Measurements from ENCODE around the gene SMIM20.
A peak's percentile ranks its signal among the peaks of the same experiment; 100 is the strongest.

Gene SMIM20

DNA sequence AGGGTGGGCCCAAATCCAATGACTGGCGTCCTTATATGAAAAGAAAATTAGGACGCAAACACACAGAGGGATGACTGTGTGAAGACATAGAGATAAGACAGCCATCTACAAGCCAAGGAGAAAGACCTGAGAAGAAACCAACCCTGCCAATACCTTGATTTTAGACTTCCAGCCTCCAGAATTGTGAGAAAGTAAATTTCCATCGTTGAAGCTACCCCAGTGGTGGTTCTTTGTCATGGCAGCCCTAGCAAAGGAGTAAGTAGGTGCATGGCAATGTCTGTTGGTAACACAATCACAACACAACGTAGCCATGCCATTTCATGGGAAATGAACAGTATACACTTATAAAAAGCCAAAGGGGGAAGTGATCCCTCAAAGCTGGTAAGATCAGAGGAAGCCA is 25.3 kb downstream of the SMIM20 start:
- DNase-seq (ENCODE audit: low read depth, low spot score), result no peak
- TF ChIP-seq SUZ12 (IDR thresholded peaks at IDR 0.05; ENCODE audit: extremely low read depth, insufficient read depth, insufficient read length) (no peak), YY1 (IDR thresholded peaks at IDR 0.05; ENCODE audit: insufficient read depth, insufficient read length) (no peak), ZNF274 (IDR thresholded peaks at IDR 0.05; ENCODE audit: low read depth, low read length) (no peak)
- H3K36me3 ChIP-seq (ENCODE audit: insufficient read depth, insufficient read length, low read length), result no peaks in the 10 kb centered on the region

GRCh38 chr4:25941457-25942221 is 27.6 kb downstream of the SMIM20 start:
- no peak for TF ChIP-seq ZNF274 (IDR thresholded peaks at IDR 0.05; ENCODE audit: low read depth, low read length)
- no peak for TF ChIP-seq SUZ12 (IDR thresholded peaks at IDR 0.05; ENCODE audit: extremely low read depth, insufficient read depth, insufficient read length)
- no peak for TF ChIP-seq YY1 (IDR thresholded peaks at IDR 0.05; ENCODE audit: insufficient read depth, insufficient read length)
- DNase-seq (ENCODE audit: low read depth, low spot score), result no peak
- Histone ChIP-seq H3K4me3 (ENCODE audit: insufficient read length, low read depth) (no peak overlapping the region), H3K9ac (ENCODE audit: insufficient read length, low read depth) (no peak overlapping the region), H3K4me1 (ENCODE audit: insufficient read depth, insufficient read length) (no peaks in the 10 kb centered on the region), H3K36me3 (ENCODE audit: insufficient read depth, insufficient read length, low read length) (no peaks in the 10 kb centered on the region), H3K9me3 (ENCODE audit: insufficient read depth, low read length) (no peaks in the 10 kb centered on the region; the same call in 1 of the 2 replicates), H3K27me3 (ENCODE audit: insufficient read depth, insufficient read length) (no peaks in the 10 kb centered on the region)

More for the DNA sequence above, 25.3 kb downstream of the SMIM20 start:
- H3K27me3 ChIP-seq (ENCODE audit: insufficient read depth, insufficient read length), result no peaks in the 10 kb centered on the region
- H3K4me3 ChIP-seq (ENCODE audit: insufficient read length, low read depth), result no peak overlapping the region
- no peaks in the 10 kb centered on the region; the same call in 1 of the 2 replicates for H3K9me3 ChIP-seq (ENCODE audit: insufficient read depth, low read length)
- H3K4me1 ChIP-seq (ENCODE audit: insufficient read depth, insufficient read length), result no peaks in the 10 kb centered on the region
- H3K9ac ChIP-seq (ENCODE audit: insufficient read length, low read depth), result no peak overlapping the region

DNA sequence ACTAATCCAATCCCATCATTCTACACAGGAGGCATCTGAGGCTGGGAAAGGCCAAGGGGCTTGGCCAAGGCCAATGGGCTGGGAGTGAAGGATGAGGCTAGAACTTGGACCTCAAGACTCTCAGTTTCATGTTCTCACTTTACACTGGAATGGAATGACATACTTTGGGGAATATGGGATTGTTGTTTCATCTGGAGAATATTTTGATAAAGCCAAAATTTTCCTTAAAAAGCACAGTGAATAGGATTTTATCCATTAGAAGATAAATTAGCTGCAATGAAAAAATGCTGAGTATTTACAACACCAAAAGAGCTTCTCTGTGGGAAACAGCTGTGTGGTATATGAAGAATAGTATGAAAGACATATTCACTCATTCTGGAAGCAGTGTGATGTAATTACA is 29.3 kb downstream of the SMIM20 start:
- Histone ChIP-seq H3K9ac (ENCODE audit: insufficient read length, low read depth) (no peak overlapping the region), H3K4me3 (ENCODE audit: insufficient read length, low read depth) (no peak overlapping the region), H3K27me3 (ENCODE audit: insufficient read depth, insufficient read length) (no peaks in the 10 kb centered on the region), H3K9me3 (ENCODE audit: insufficient read depth, low read length) (no peaks in the 10 kb centered on the region; the same call in 1 of the 2 replicates), H3K4me1 (ENCODE audit: insufficient read depth, insufficient read length) (no peaks in the 10 kb centered on the region), H3K36me3 (ENCODE audit: insufficient read depth, insufficient read length, low read length) (no peaks in the 10 kb centered on the region)
- TF ChIP-seq SUZ12 (IDR thresholded peaks at IDR 0.05; ENCODE audit: extremely low read depth, insufficient read depth, insufficient read length) (no peak), ZNF274 (IDR thresholded peaks at IDR 0.05; ENCODE audit: low read depth, low read length) (no peak), YY1 (IDR thresholded peaks at IDR 0.05; ENCODE audit: insufficient read depth, insufficient read length) (no peak)
- DNase-seq (ENCODE audit: low read depth, low spot score), result no peak

GRCh38 chr4:25943805-25944204 is 29.8 kb downstream of the SMIM20 start:
- no peaks in the 10 kb centered on the region for H3K4me1 ChIP-seq (ENCODE audit: insufficient read depth, insufficient read length)
- no peaks in the 10 kb centered on the region for H3K27me3 ChIP-seq (ENCODE audit: insufficient read depth, insufficient read length)
- no peaks in the 10 kb centered on the region for H3K36me3 ChIP-seq (ENCODE audit: insufficient read depth, insufficient read length, low read length)
- no peak for DNase-seq (ENCODE audit: low read depth, low spot score)
- no peak overlapping the region for H3K4me3 ChIP-seq (ENCODE audit: insufficient read length, low read depth)
- no peak overlapping the region for H3K9ac ChIP-seq (ENCODE audit: insufficient read length, low read depth)
- no peak for TF ChIP-seq YY1 (IDR thresholded peaks at IDR 0.05; ENCODE audit: insufficient read depth, insufficient read length)
- TF ChIP-seq ZNF274 (IDR thresholded peaks at IDR 0.05; ENCODE audit: low read depth, low read length), result no peak
- no peak for TF ChIP-seq SUZ12 (IDR thresholded peaks at IDR 0.05; ENCODE audit: extremely low read depth, insufficient read depth, insufficient read length)
- H3K9me3 ChIP-seq (ENCODE audit: insufficient read depth, low read length), result no peaks in the 10 kb centered on the region; the same call in 1 of the 2 replicates

DNA sequence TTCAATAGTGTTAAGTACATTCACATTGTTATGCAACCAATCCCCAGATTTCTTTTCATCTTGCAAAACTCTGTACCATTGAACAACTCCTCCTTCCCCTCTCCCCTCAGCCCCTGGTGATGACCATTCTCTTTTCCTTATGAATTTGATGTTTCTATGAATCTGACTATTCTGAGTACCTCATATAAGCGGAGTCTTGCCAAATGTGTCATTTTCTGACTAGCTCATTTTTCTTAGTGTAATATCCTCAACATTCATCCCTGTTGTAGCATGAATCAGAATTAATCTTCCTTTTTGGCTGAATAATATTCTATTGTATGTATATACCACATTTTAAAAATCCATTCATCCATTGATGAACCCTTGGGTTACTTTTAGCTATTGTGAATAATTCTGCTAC is 34.0 kb downstream of the SMIM20 start:
- DNase-seq (ENCODE audit: low read depth, low spot score), result no peak
- peaks cover 16% of the 10 kb centered on the region for H3K4me1 ChIP-seq (ENCODE audit: insufficient read depth, insufficient read length)
- no peak overlapping the region for H3K4me3 ChIP-seq (ENCODE audit: insufficient read length, low read depth)
- H3K9ac ChIP-seq (ENCODE audit: insufficient read length, low read depth), result no peak overlapping the region
- no peaks in the 10 kb centered on the region for H3K9me3 ChIP-seq (ENCODE audit: insufficient read depth, low read length)
- no peaks in the 10 kb centered on the region for H3K36me3 ChIP-seq (ENCODE audit: insufficient read depth, insufficient read length, low read length)
- no peaks in the 10 kb centered on the region for H3K27me3 ChIP-seq (ENCODE audit: insufficient read depth, insufficient read length)
- TF ChIP-seq SUZ12 (IDR thresholded peaks at IDR 0.05; ENCODE audit: extremely low read depth, insufficient read depth, insufficient read length) (no peak), ZNF274 (IDR thresholded peaks at IDR 0.05; ENCODE audit: low read depth, low read length) (no peak), YY1 (IDR thresholded peaks at IDR 0.05; ENCODE audit: insufficient read depth, insufficient read length) (no peak)

DNA sequence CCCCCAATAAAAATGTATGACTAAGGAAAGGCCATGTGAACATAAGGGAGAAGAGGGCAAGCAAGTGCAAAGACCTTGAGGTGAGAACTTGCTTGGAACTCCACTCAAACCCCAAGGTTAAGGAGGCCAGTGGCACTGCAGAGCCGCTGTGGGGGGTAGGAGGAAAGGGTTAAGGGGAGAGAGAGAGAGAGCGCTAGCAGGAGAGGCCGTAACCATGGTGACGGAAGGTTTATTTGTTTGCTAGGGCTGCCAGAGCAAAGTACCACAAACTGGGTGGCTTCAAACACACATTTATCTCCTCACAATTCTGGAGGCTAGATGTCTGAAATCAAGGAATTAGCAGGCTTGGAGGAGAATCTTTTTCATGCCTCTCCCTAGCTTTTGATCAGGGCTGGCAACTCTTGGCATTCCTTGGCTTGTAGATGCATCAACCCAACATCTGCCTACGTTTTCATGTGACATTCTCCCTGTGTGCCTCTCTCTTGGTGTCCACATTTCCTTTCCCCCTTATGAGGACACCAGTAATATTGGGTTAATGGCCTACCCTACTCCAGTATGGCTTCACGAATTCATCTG is 35.2 kb downstream of the SMIM20 start:
- peak; percentile 51 for DNase-seq (ENCODE audit: low read depth, low spot score)
- no peak for TF ChIP-seq YY1 (IDR thresholded peaks at IDR 0.05; ENCODE audit: insufficient read depth, insufficient read length)
- TF ChIP-seq ZNF274 (IDR thresholded peaks at IDR 0.05; ENCODE audit: low read depth, low read length), result no peak
- TF ChIP-seq SUZ12 (IDR thresholded peaks at IDR 0.05; ENCODE audit: extremely low read depth, insufficient read depth, insufficient read length), result no peak
- Histone ChIP-seq H3K9me3 (ENCODE audit: insufficient read depth, low read length) (no peaks in the 10 kb centered on the region), H3K4me1 (ENCODE audit: insufficient read depth, insufficient read length) (peaks cover 16% of the 10 kb centered on the region), H3K36me3 (ENCODE audit: insufficient read depth, insufficient read length, low read length) (no peaks in the 10 kb centered on the region), H3K9ac (ENCODE audit: insufficient read length, low read depth) (no peak overlapping the region), H3K4me3 (ENCODE audit: insufficient read length, low read depth) (no peak overlapping the region), H3K27me3 (ENCODE audit: insufficient read depth, insufficient read length) (no peaks in the 10 kb centered on the region)

DNA sequence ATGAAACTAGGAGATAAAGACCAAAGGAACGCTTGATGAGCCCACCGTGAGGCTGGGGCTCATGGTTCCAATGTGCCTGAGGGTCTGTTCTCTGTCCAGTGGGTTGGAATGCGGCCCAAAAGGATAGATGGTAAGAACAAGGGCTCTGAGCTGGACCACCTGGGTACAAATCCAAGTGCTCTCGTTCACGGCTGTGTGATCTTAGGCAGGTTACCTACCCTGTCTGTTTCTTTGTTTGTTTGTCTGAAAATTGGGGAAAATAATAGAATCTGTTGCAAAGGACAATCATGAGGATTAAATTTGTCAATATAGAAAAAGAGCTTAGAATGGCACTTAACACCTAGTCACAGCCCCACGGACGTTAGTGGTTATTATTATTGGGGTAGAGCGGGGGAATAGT is 36.0 kb downstream of the SMIM20 start:
- Histone ChIP-seq H3K27me3 (ENCODE audit: insufficient read depth, insufficient read length) (no peaks in the 10 kb centered on the region), H3K4me1 (ENCODE audit: insufficient read depth, insufficient read length) (peaks cover 16% of the 10 kb centered on the region), H3K9me3 (ENCODE audit: insufficient read depth, low read length) (no peaks in the 10 kb centered on the region), H3K9ac (ENCODE audit: insufficient read length, low read depth) (no peak overlapping the region), H3K36me3 (ENCODE audit: insufficient read depth, insufficient read length, low read length) (no peaks in the 10 kb centered on the region), H3K4me3 (ENCODE audit: insufficient read length, low read depth) (no peak overlapping the region)
- TF ChIP-seq SUZ12 (IDR thresholded peaks at IDR 0.05; ENCODE audit: extremely low read depth, insufficient read depth, insufficient read length), result no peak
- no peak for TF ChIP-seq ZNF274 (IDR thresholded peaks at IDR 0.05; ENCODE audit: low read depth, low read length)
- TF ChIP-seq YY1 (IDR thresholded peaks at IDR 0.05; ENCODE audit: insufficient read depth, insufficient read length), result no peak
- DNase-seq (ENCODE audit: low read depth, low spot score), result no peak
